GM12864 (cell line): ENCODE results near the gene SIT1.
"Not testable (repeated sequence)": the region's sequence is repeated elsewhere in the genome, so short reads cannot be mapped to it uniquely, and the experiment has no call there.

Experiments
- DNase-seq: peaks from one replicate; pipeline ENCODE4 v3.0.0-alpha.2; 2011; ENCODE audit warnings: low read depth
- H3K4me3 ChIP-seq: 2 replicates; pipeline ENCODE4 v1.5.1; 2011; ENCODE audit warnings: mild to moderate bottlenecking, low read depth, low read length, control low read depth
- CTCF ChIP-seq: IDR thresholded peaks from 2 replicates; pipeline ENCODE4 v1.5.1; 2011; ENCODE audit warnings: low read depth, mild to moderate bottlenecking, moderate library complexity, low read length, control low read depth, inconsistent platforms; ENCODE audit errors: missing control alignments

SIT1 gene

GRCh38 chr9:35646153-35646532, 4.6 kb downstream of the SIT1 start:
- TF ChIP-seq CTCF = no peak
- H3K4me3 ChIP-seq = peak overlapping the region; percentile 80
- DNase-seq = no peak

- DNase-seq = not testable (repeated sequence)
- H3K4me3 ChIP-seq = peak overlapping the region; percentile 80
Observed at GRCh38 chr9:35645736-35646135, 5.0 kb downstream of the SIT1 start.

- TF ChIP-seq CTCF = no peak
- no peak overlapping the region for H3K4me3 ChIP-seq
- DNase-seq = no peak
Observed at GRCh38 chr9:35643046-35643445, 7.7 kb downstream of the SIT1 start.

- H3K4me3 ChIP-seq, DNase-seq: not testable (repeated sequence)
Observed at GRCh38 chr9:35641478-35641877, 9.3 kb downstream of the SIT1 start.

- H3K4me3 ChIP-seq, DNase-seq: not testable (repeated sequence)
Observed at GRCh38 chr9:35640431-35640830, 10.3 kb downstream of the SIT1 start.

- TF ChIP-seq CTCF = no peak
- no peak overlapping the region for H3K4me3 ChIP-seq
- DNase-seq = no peak
Observed at GRCh38 chr9:35639631-35640030, 11.1 kb downstream of the SIT1 start.

GRCh38 chr9:35639225-35639624, 11.5 kb downstream of the SIT1 start:
- not testable (repeated sequence) for DNase-seq

GRCh38 chr9:35638751-35639150, 12.0 kb downstream of the SIT1 start:
- not testable (repeated sequence) for H3K4me3 ChIP-seq, DNase-seq

More at GRCh38 chr9:35639225-35639624, 11.5 kb downstream of the SIT1 start:
- H3K4me3 ChIP-seq = not testable (repeated sequence)

- not testable (repeated sequence) for H3K4me3 ChIP-seq, DNase-seq
Observed at GRCh38 chr9:35637427-35637955, 13.2 kb downstream of the SIT1 start.

GRCh38 chr9:35636877-35637246, 13.9 kb downstream of the SIT1 start:
- not testable (repeated sequence) for DNase-seq, H3K4me3 ChIP-seq

GRCh38 chr9:35636135-35636876, 14.4 kb downstream of the SIT1 start:
- no peak for TF ChIP-seq CTCF
- DNase-seq = no peak
- no peak overlapping the region for H3K4me3 ChIP-seq
